ENCODE results near the gene ACSF3. TPM values are rescaled to one million over a fixed set of nuclear protein-coding genes. Genes with fewer than 3 reads are reported as not detected.

The ACSF3 gene
- total RNA-seq, 2 donors from 2014 or later, result 34.8 to 35.5 TPM

- no peaks in the 10 kb centered on the region for H3K27me3 Mint-ChIP-seq (ENCODE audit: insufficient read depth)
- Histone ChIP-seq H3K27ac (ENCODE audit: low read depth, low read length) (no peak overlapping the region), H3K27me3 (ENCODE audit: control insufficient read depth, insufficient read depth, low read length, poor library complexity, severe bottlenecking) (no peaks in the 10 kb centered on the region), H3K36me3 (ENCODE audit: control insufficient read depth, insufficient read depth, low read length) (peaks cover 42% of the 10 kb centered on the region), H3K9me3 (ENCODE audit: control insufficient read depth, low read length) (peaks cover 32% of the 10 kb centered on the region), H3K9ac (ENCODE audit: extremely low read depth, low read length, poor library complexity, severe bottlenecking) (no peak overlapping the region), H3K4me3 (ENCODE audit: low read length) (no peak overlapping the region), H3K4me1 (ENCODE audit: control insufficient read depth, insufficient read depth, low read length) (no peaks in the 10 kb centered on the region)
- DNase-seq, result no peak
- peaks cover 51% of the 10 kb centered on the region for H3K36me3 Mint-ChIP-seq (ENCODE audit: low read depth)
- no peak overlapping the region for H3K27ac Mint-ChIP-seq
- H3K4me1 Mint-ChIP-seq, result no peaks in the 10 kb centered on the region
- no peak overlapping the region for H3K4me3 Mint-ChIP-seq
- WGBS, 2 experiments (ENCODE audit: insufficient coverage in 1 of 2, insufficient read length in 1 of 2), result 94 to 98% methylated on average over 12 to 21 of the region's 21 CpGs
- peaks cover 28% of the 10 kb centered on the region for H3K9me3 Mint-ChIP-seq
- TF ChIP-seq, protein P1, sequence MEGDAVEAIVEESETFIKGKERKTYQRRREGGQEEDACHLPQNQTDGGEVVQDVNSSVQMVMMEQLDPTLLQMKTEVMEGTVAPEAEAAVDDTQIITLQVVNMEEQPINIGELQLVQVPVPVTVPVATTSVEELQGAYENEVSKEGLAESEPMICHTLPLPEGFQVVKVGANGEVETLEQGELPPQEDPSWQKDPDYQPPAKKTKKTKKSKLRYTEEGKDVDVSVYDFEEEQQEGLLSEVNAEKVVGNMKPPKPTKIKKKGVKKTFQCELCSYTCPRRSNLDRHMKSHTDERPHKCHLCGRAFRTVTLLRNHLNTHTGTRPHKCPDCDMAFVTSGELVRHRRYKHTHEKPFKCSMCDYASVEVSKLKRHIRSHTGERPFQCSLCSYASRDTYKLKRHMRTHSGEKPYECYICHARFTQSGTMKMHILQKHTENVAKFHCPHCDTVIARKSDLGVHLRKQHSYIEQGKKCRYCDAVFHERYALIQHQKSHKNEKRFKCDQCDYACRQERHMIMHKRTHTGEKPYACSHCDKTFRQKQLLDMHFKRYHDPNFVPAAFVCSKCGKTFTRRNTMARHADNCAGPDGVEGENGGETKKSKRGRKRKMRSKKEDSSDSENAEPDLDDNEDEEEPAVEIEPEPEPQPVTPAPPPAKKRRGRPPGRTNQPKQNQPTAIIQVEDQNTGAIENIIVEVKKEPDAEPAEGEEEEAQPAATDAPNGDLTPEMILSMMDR (conservative IDR thresholded peaks at IDR 0.05), result no peak
Observed at GRCh38 chr16:89146211-89147005, 52.8 kb downstream of the ACSF3 start.

- Mint-ChIP-seq H3K4me1 (no peaks in the 10 kb centered on the region), H3K36me3 (ENCODE audit: low read depth) (peaks cover 57% of the 10 kb centered on the region), H3K27ac (no peak overlapping the region), H3K4me3 (no peak overlapping the region), H3K27me3 (ENCODE audit: insufficient read depth) (no peaks in the 10 kb centered on the region), H3K9me3 (peaks cover 28% of the 10 kb centered on the region)
- no peaks in the 10 kb centered on the region for H3K27me3 ChIP-seq (ENCODE audit: control insufficient read depth, insufficient read depth, low read length, poor library complexity, severe bottlenecking)
- H3K4me1 ChIP-seq (ENCODE audit: control insufficient read depth, insufficient read depth, low read length), result no peaks in the 10 kb centered on the region
- H3K9me3 ChIP-seq (ENCODE audit: control insufficient read depth, low read length), result peaks cover 32% of the 10 kb centered on the region
- H3K9ac ChIP-seq (ENCODE audit: extremely low read depth, low read length, poor library complexity, severe bottlenecking), result no peak overlapping the region
- H3K27ac ChIP-seq (ENCODE audit: low read depth, low read length), result no peak overlapping the region
- H3K4me3 ChIP-seq (ENCODE audit: low read length), result no peak overlapping the region
- TF ChIP-seq, protein P1 (conservative IDR thresholded peaks at IDR 0.05), result no peak
- 86 to 87% methylated on average over 7 to 9 of the region's 11 CpGs for WGBS, 2 experiments (ENCODE audit: insufficient coverage in 1 of 2, insufficient read length in 1 of 2)
- H3K36me3 ChIP-seq (ENCODE audit: control insufficient read depth, insufficient read depth, low read length), result peaks cover 40% of the 10 kb centered on the region
- DNase-seq, result no peak
Observed at GRCh38 chr16:89147085-89147817, 53.6 kb downstream of the ACSF3 start.

DNA sequence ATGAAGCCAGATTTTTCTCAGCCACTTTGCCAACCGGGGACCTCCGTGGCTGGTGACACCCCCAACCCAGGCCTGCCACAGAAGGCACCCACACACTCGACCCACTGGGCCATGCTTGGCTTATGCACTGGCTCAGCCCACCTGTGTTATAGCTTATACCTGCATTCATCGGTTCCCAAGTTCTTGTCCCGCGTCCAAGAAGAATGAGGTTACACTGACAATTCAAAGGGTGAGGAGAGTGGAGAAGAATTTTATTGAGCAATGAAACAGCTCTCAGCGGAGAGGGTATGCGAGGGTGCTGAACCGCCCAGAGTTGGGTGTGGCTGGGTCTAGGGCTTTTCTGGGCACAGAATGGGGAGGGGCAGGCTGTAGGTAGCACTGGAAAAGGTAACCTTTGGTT is 55.7 kb downstream of the ACSF3 start:
- no peak overlapping the region for H3K27ac ChIP-seq (ENCODE audit: low read depth, low read length)
- no peak overlapping the region for H3K4me3 Mint-ChIP-seq
- WGBS, 2 experiments (ENCODE audit: insufficient coverage in 1 of 2, insufficient read length in 1 of 2), result 90 to 95% methylated on average over 3 to 9 of the region's 9 CpGs
- no peaks in the 10 kb centered on the region for H3K4me1 Mint-ChIP-seq
- H3K27me3 Mint-ChIP-seq (ENCODE audit: insufficient read depth), result no peaks in the 10 kb centered on the region
- no peaks in the 10 kb centered on the region for H3K27me3 ChIP-seq (ENCODE audit: control insufficient read depth, insufficient read depth, low read length, poor library complexity, severe bottlenecking)
- H3K4me3 ChIP-seq (ENCODE audit: low read length), result no peak overlapping the region
- H3K9ac ChIP-seq (ENCODE audit: extremely low read depth, low read length, poor library complexity, severe bottlenecking), result no peak overlapping the region
- peaks cover 55% of the 10 kb centered on the region for H3K36me3 Mint-ChIP-seq (ENCODE audit: low read depth)
- peaks cover 36% of the 10 kb centered on the region for H3K36me3 ChIP-seq (ENCODE audit: control insufficient read depth, insufficient read depth, low read length)
- peaks cover 28% of the 10 kb centered on the region for H3K9me3 Mint-ChIP-seq
- H3K4me1 ChIP-seq (ENCODE audit: control insufficient read depth, insufficient read depth, low read length), result no peaks in the 10 kb centered on the region
- peaks cover 32% of the 10 kb centered on the region for H3K9me3 ChIP-seq (ENCODE audit: control insufficient read depth, low read length)
- TF ChIP-seq, protein P1 (conservative IDR thresholded peaks at IDR 0.05), result no peak
- DNase-seq, result no peak
- no peak overlapping the region for H3K27ac Mint-ChIP-seq
